ENCODE results near the gene IST1.
A peak's percentile ranks its signal among the peaks of the same experiment; 100 is the strongest.

IST1 gene

DNA sequence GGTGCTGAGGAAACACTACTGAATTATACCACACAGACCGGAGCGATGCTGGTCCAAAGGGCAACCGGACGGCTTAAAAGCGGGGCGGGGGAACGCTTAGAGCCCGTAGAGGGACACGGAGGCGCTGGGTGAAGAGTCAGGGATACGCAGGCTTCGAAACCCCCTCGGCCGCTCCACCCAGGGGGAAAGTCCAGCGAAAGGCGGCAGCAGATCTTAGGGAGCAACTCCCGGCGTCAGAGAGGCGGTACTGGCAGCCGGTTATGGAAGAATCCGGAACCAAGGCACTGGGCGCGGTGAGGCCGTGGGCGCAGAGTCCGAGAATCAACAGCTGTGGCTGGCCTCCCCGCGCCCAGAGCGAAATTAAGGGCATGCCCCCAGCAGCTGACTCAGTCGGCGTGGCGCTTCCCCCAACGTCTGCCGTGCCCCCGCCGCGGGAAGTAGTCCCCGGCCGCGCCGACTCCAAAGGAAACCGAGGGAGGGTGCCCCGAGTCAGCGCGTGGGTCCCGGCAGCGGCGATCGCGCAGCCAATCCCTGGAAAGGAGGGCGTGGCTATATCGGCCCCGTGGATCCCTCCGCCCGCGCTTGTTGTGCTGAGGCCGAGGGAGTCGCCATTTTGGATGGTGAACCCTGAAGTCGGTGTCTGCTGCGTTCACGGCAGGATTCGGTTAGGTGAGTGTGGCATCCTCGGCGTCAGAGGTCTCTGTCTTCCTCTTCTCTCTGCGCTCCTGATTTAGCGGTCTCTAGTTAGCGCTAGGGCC is at the start of gene IST1:
TSS of gene IST1 (plus strand) at position 611 of the 758 bp plus-strand sequence. CDS start 20,110 bp downstream, outside the sequence.
- ChIA-PET CTCF (interaction anchor here (7.9 kb wide), 1 partner anchor 12 kb away, joined by 76 read pairs; the partner anchor contains the start of gene ZNF821), POLR2A (interaction anchor here (0.7 kb wide), 1 partner anchor 10 kb away, joined by 3 read pairs; no protein-coding TSS in a partner anchor)
- TF ChIP-seq, protein P1, sequence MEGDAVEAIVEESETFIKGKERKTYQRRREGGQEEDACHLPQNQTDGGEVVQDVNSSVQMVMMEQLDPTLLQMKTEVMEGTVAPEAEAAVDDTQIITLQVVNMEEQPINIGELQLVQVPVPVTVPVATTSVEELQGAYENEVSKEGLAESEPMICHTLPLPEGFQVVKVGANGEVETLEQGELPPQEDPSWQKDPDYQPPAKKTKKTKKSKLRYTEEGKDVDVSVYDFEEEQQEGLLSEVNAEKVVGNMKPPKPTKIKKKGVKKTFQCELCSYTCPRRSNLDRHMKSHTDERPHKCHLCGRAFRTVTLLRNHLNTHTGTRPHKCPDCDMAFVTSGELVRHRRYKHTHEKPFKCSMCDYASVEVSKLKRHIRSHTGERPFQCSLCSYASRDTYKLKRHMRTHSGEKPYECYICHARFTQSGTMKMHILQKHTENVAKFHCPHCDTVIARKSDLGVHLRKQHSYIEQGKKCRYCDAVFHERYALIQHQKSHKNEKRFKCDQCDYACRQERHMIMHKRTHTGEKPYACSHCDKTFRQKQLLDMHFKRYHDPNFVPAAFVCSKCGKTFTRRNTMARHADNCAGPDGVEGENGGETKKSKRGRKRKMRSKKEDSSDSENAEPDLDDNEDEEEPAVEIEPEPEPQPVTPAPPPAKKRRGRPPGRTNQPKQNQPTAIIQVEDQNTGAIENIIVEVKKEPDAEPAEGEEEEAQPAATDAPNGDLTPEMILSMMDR (IDR thresholded peaks at IDR 0.05; ENCODE audit: control extremely low read depth, extremely low read depth, low read depth, missing control alignments) = no peak
- DNase-seq (ENCODE audit: extremely low spot score) = peak; percentile 97

DNA sequence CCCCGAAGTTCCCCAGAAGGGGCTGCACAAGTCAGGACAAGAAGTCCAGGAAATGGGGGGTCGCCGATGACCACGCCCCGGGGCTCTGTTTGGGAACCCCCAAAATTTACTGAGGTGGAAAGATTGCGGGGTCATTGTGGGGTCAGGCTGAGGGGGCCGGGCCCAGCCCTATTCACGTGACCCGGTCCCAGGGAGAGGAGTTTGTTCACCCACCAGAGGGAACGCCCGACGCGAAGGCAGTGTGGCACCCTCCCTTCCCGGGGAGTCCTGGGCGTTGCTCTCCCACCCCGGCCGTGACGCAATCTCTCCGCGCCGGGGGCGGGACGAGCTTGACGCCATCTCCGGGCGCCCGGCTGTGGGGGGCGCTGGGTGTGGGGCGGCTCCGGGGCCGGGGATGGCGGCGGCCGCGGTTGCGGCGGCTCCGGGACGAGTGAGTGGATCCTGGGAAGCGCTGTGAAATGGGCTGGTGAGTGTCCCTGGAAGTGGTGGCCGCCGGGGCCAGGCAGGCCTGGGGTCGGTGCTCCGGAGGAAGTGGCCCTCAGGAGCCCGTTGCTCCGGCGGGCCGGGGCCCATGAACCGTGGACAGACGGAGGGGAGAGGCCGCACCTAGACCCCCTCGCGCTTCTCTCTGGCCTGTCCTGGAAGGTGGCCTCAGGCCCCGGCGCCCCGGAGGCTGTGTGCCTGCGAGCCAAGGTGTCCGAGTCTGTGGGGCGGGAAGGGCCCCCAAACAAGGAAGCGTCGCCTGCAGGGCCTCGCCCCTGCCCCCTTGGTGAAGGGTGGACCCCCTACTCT is 49.5 kb upstream of the IST1 start, which contains the start of gene ATXN1L:
TSS of gene ATXN1L (plus strand) at position 338 of the 792 bp plus-strand sequence. CDS start 3,765 bp downstream, outside the sequence.
- DNase-seq (ENCODE audit: extremely low spot score) = peak; percentile 97
- ChIA-PET POLR2A (interaction anchor here (0.9 to 1.0 kb wide), 2 partner anchors 29 to 38 kb away, joined by 3 to 4 read pairs; no protein-coding TSS in a partner anchor), CTCF (interaction anchor here (0.8 to 5.4 kb wide), 2 partner anchors 15 to 37 kb away, joined by 3 to 22 read pairs; partner anchors contain the start of gene ZNF821)
- TF ChIP-seq, protein P1 (IDR thresholded peaks at IDR 0.05; ENCODE audit: control extremely low read depth, extremely low read depth, low read depth, missing control alignments) = no peak

DNA sequence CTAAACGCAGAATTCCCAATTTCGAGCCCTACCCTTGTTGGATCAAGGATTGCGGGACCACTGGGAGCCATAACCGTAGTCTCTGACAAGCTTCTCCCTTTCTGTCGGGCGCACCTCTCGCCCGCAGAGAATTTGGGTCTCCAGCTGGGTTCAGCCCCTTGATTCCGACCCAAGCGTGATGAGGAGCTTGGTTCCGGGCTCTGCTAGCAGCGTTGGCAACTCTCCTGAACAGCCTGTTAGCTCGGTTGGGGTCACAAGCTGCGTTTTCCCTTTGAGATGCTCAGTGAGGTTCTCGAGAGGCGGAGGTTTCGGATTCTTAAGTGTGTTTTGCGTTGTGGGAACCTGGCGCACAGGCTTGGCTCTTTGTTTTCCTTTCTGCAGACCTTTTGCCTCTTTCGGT is 48.9 kb upstream of the IST1 start:
- POLR2A ChIA-PET = interaction anchor here (1.0 kb wide), 1 partner anchor 30 kb away, joined by 4 read pairs; no protein-coding TSS in a partner anchor
- CTCF ChIA-PET = interaction anchor here (5.4 kb wide), 1 partner anchor 37 kb away, joined by 22 read pairs; the partner anchor contains the start of gene ZNF821
- no peak for DNase-seq (ENCODE audit: extremely low spot score)
- TF ChIP-seq, protein P1 (IDR thresholded peaks at IDR 0.05; ENCODE audit: control extremely low read depth, extremely low read depth, low read depth, missing control alignments) = no peak

DNA sequence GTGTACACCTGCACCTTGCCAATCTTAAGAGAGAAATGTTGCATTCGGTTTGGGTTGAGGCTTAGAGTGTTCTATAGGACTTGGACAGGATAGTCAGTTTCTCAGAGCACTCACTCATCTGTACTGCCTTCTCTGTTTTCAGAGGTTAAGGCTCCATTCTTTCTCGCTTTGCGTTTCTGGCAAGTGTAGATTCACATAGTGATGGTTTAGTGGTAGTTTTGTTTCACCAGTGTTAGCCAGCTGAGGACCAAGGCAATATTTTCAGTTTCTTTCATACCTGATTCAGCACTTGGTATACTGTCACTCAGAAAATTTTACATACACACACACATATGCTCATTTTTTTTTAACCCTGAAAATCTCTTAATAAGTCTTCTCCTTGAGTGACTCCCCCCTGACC is 48.2 kb upstream of the IST1 start:
- TF ChIP-seq, protein P1 (IDR thresholded peaks at IDR 0.05; ENCODE audit: control extremely low read depth, extremely low read depth, low read depth, missing control alignments) = no peak
- ChIA-PET CTCF (interaction anchor here (5.4 kb wide), 1 partner anchor 36 kb away, joined by 22 read pairs; the partner anchor contains the start of gene ZNF821), POLR2A (no interaction called here)
- DNase-seq (ENCODE audit: extremely low spot score) = no peak

DNA sequence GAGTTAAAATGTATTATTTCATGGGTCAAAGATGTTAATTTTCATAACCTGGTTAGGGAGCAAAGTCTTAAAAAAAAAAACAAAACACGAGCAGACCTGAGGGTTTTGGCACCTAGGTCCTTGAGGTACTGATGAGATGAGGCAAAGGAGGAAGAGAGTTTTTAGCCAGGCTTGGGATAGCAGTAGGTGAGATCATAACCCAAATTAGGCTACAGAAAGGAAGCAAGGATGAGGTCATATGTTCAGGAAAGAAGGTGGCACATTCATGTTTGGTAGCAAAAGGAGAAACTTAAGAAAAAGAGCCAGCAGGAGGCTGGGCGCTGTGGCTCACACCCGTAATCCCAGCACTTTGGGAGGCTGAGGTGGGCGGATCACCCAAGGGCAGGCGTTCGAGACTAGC is 46.7 kb upstream of the IST1 start:
- DNase-seq (ENCODE audit: extremely low spot score) = no peak
- POLR2A ChIA-PET = interaction anchor here (0.8 to 1.8 kb wide), 2 partner anchors 9 to 40 kb away, joined by 3 to 4 read pairs; partner anchors contain the start of gene AP1G1
- TF ChIP-seq, protein P1 (IDR thresholded peaks at IDR 0.05; ENCODE audit: control extremely low read depth, extremely low read depth, low read depth, missing control alignments) = no peak
- CTCF ChIA-PET = interaction anchor here (0.7 to 5.4 kb wide), 4 partner anchors 10 to 109 kb away, joined by 3 to 22 read pairs (median 4); partner anchors contain the start of gene ZNF821

DNA sequence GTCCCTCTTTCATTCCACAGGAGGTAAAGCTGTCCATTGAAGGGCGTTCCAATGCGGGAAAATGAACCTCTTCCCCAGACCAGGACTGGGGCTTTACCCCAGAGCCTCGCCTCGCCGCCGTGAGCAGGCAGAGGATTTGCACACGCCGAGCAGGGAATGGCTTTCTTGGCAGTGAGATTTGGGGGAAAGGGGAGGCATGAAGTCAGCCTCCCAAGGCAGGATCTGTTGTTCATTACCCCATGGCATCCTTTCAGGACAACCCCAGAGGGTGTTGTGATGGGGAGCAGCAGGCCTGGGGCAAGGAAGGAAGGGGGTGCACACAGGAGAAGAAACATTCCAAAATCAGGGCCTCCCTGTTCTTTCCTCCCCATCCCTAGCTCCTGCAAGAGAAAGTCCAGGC is 43.6 kb upstream of the IST1 start:
- ChIA-PET POLR2A (no interaction called here), CTCF (interaction anchor here (1.0 to 1.1 kb wide), 3 partner anchors 19 to 32 kb away, joined by 3 to 6 read pairs (median 3); no protein-coding TSS in a partner anchor)
- TF ChIP-seq, protein P1 (IDR thresholded peaks at IDR 0.05; ENCODE audit: control extremely low read depth, extremely low read depth, low read depth, missing control alignments) = no peak
- no peak for DNase-seq (ENCODE audit: extremely low spot score)

Measured in GM10248 (cell line).